Stimulated activated CD4-positive, alpha-beta T cell treated with anti-CD3 and anti-CD28 coated beads, Interleukin-4, amount 100 ng/mL, for 24 hours (primary cell): ENCODE measurements around the gene MYO15A.

Experiments
- DNase-seq: peaks from one replicate; pipeline ENCODE4 v3.0.0-alpha.2; 2020

The MYO15A gene

DNA sequence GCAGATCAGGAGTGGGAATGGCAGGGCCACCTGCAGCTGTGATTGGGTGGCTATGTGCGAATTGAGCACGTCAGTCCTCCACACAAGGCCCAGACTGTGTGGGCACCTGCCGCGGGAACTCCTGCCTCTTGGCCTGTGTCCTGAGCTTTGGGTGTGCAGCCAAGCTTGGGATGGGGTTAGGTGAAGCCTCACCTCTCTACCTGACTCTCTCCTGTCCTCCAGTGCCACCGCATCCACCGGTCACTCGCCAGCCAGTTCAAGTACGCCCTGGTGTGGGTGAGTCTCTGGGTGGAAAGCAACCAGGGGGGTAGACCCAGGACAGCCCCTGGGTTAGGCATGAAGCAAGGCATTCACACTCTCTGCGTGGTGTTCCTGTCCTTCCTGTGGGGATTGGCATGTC lies 2.3 kb upstream of the MYO15A start:
- no peak for DNase-seq

DNA sequence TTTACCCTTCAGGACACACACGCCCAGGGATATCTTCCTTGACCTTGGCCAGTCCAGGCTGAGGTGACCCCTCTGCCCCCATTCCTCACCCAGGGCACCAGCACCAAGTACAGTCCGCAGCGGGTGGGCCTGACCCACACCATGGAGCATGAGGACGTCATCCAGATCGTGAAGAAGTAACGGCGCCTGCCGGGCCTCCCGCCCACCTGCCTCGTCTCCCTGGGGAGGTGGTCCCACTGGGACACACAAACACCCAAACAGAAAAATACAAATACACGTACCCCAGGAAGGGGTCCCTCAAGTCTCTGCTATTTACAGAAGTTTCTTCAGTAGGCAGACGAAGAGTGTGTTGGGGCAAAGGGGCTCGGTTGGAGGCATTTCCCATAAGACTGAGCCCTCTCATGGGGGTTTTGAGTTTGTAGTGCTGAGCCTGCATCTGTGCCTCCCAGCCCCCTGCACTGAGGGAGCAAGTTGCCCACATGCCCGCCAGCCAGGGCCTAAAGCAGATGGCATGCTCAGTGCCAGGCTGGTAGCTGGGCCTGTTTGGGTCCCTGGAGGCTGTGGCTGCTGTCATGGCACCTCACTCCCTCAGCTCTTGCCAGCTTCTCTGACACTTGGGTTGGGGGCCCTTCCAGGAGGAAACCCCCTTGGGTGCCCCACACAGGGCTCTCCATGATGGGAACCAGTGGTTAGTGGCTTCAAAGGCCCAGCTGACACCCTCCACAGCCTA lies 1.3 kb upstream of the MYO15A start:
- no peak for DNase-seq

DNA sequence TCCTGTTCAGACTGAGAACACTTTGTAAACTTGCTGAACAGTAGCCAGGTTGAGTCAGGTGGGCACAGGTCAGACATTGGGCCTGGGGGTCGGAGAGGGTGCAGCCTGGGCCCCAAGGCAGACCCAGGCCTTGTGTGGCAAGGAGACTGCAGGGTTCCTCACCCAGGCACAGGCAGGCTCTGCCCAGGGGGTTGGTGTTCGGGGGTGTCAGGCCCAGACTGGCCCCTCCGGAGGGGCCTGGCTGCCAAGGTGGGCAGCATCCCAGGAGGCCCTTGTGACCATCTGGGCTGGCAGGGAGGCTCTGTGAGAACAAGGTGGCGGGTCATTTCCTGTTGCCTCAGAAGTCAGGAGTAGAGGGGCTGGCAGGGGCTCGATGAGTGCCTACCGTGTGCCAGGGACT lies 585 bp upstream of the MYO15A start:
- DNase-seq, result no peak

DNA sequence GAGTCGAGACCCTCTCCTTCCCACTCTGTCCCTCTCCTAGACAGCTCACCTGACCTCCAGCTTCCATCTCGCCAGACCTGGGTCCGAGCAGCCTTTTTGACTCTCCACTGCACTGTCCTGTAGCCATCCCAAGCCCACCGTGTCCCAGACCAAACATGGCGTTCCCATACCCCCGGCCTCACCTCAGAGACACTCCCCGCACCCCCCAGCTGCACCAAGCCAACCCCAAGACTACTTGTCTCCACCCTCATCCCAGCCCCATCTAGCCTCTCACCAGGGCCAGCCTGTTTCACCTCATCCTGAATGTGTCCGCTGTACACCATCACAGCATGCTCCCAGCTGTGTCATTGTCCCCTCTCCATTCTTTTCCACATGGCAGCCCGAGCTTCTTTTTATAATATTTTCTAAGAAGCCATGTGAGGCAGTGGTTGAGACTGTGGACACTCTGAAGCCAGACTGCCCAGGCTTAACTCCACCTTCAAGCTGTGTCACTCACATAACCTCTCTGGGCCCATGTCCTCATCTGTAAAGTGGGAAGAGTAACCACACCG lies 1.5 kb downstream of the MYO15A start:
- no peak for DNase-seq

GRCh38 chr17:18110636-18111145 lies 2.1 kb downstream of the MYO15A start:
- no peak for DNase-seq

- no peak for DNase-seq
Measured at GRCh38 chr17:18111330-18111971, 2.9 kb downstream of the MYO15A start.

DNA sequence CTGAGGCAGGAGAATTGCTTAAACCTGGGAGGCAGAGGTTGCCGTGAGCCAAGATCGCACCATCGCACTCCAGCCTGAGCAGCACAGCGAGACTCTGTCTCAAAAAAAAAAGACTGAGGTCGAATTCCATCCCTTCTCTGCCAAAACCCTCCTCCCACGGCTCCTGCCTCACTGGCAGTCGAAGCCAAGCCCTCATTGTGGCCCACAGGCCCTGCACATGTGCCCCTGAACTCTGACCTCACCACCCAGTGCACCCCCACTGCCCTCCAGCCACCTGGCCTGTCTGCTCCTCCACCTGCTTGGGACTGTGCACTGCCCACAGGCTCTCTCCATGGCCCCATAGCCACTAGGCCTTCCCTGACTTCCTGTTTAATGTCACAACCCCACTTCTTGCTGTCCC lies 7.0 kb downstream of the MYO15A start:
- no peak for DNase-seq

DNA sequence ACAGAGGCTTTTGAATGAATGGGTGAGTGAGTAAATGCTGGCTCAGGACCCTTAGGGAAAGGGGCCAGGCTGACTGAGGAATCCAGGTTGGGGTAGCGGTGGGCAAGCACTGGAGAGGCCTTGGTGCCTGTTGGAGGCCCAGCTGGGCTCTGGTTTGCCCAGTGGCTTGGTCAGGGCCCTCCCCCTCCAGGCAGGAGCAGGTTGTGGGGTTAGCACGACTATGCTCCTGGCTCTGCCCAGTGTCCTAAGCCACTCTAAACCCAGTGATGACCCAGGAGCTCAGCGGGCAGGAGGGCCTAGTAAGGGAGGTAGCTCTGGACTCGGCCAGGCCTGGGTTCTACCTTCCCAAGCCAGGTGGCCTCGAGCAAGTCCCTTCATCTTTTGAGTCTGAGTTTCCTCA lies 7.5 kb downstream of the MYO15A start:
- DNase-seq, result no peak

DNA sequence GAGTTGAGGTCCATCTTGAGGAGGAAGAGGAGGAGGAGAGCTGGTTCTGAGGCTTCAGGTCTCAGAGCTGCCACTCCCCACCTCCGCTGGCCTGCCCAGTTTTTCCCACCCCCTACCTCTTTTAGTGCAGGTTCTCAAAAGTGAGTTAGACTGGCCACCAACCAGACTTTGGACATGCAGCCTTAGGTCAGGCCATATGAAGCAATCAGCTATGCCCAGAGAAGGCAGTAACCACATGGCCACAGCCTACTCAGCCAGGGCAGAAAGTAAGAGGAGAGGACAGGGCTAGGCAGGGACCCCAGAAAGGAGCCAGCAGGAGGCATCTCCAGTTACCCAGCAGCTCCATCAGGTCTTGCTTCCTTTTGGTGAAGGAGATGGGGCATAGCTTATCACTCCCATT lies 9.0 kb downstream of the MYO15A start:
- DNase-seq, result no peak

GRCh38 chr17:18117982-18118975 lies 9.7 kb downstream of the MYO15A start:
- no peak for DNase-seq

DNA sequence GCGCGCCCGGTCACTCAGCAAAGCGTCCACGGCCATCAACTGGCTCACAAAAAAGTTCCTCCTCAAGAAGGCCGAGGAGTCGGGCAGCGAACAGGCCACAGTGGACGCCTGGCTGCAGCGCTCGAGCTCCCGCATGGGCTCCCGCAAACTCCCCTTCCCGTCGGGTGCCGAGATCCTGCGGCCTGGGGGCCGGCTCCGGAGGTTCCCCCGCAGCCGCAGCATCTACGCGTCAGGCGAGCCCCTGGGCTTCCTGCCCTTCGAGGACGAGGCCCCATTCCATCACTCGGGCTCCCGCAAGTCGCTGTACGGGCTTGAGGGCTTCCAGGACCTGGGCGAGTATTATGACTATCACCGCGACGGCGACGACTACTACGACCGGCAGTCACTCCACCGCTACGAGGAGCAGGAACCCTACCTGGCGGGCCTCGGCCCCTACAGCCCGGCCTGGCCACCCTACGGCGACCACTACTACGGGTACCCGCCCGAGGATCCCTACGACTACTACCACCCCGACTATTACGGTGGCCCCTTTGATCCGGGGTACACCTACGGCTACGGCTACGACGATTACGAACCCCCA lies 10.7 kb downstream of the MYO15A start:
- DNase-seq, result no peak

DNA sequence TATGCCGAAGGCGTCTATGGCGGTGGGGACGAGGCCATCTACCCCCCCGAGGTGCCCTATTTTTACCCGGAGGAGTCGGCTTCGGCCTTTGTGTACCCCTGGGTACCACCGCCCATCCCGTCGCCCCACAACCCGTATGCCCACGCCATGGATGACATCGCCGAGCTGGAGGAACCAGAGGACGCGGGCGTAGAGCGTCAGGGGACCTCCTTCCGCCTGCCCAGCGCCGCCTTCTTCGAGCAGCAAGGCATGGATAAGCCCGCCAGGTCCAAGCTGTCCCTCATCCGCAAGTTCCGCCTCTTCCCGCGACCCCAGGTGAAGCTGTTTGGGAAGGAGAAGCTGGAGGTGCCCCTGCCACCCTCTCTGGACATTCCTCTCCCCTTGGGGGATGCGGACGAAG lies 11.4 kb downstream of the MYO15A start:
- DNase-seq, result no peak

GRCh38 chr17:18120461-18121017 lies 12.0 kb downstream of the MYO15A start:
- DNase-seq, result no peak

DNA sequence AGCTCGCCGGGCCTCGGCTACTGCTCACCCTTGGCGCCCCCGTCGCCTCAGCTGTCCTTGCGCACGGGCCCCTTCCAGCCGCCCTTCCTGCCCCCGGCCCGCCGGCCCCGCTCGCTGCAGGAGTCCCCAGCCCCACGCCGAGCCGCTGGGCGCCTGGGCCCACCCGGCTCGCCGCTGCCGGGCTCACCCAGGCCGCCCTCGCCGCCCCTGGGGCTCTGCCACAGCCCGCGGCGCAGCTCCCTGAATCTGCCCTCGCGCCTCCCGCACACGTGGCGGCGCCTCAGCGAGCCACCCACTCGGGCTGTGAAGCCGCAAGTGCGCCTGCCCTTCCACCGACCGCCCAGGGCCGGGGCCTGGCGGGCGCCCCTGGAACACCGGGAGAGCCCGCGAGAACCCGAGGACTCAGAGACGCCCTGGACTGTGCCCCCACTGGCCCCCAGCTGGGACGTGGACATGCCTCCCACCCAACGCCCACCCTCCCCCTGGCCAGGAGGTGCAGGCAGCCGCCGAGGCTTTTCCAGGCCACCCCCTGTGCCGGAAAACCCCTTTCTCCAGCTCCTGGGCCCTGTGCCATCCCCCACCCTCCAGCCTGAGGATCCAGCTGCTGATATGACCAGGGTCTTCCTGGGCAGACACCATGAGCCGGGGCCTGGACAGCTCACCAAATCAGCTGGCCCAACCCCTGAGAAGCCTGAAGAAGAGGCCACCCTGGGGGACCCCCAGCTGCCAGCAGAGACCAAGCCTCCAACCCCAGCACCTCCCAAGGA lies 12.8 kb downstream of the MYO15A start:
- no peak for DNase-seq

DNA sequence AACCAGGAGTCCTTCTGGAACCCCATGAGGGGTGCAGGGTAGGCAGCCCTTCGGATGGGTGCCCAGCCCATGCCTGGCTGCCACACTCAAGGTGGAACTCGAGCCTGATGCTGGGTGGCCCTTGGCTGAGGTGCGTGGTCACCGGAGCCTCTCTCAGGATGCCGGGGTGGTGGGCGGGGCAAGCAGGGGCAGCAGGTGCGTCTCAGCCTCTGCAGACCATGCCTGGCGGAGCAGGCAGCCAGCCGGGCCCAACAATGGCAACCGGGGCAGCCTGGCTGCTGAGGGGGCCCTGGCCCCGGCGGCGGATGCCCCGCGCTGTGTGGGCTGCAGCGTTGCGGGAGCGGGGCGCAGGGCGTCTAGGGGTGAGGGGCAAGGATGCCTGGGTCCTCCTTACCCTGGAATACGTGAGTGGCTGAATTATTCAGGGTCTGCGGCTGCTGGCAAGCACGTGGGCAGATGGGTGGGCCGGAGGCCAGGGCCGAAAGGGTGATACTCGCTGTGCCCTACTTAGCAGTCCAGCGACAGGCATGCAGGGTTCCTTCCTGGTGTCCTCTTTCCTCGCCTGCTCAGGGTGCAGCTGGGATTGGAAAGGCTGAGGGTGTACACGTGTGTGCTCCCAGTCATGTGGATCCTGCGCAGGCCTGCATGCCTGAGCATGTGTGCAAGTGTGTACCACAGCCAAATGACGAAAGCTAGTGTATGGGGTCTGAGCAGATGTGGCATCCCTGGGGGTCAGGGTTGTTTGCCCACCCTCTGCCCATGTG lies 14.6 kb downstream of the MYO15A start:
- DNase-seq, result no peak

- no peak for DNase-seq
Measured at GRCh38 chr17:18124345-18125126, 16.0 kb downstream of the MYO15A start.

- no peak for DNase-seq
Measured at GRCh38 chr17:18129041-18129502, 20.5 kb downstream of the MYO15A start.

- DNase-seq, result no peak
Measured at GRCh38 chr17:18132711-18133110, 24.2 kb downstream of the MYO15A start.

GRCh38 chr17:18136357-18136756 lies 27.8 kb downstream of the MYO15A start:
- DNase-seq, result no peak
